Adrenal gland (tissue), 12 donors: ENCODE results near the gene COL9A3. TPM values are rescaled to one million over a fixed set of nuclear protein-coding genes. Genes with fewer than 3 reads are reported as not detected.
A peak's percentile ranks its signal among the peaks of the same experiment; 100 is the strongest.
"Not testable (repeated sequence)": the region's sequence is repeated elsewhere in the genome, so short reads cannot be mapped to it uniquely, and the experiment has no call there.

ENCODE experiments used
- DNase-seq, 7 donors: peaks; one replicate each; pipeline ENCODE4 v3.0.0-alpha.2; 2019 to 2020
- H3K27ac ChIP-seq, 5 donors: fragments of 200-600 bp; sonication (generic) in 4 of 5; 1 replicate in 3 of 5; 2 replicates in 2 of 5; pipeline versions ENCODE4 v1.5.1 to v1.8.0; 2016 to 2020; ENCODE audit warnings: mild to moderate bottlenecking in 1 of 5
- H3K27me3 ChIP-seq: fragments of 200-600 bp; 2 replicates; pipeline ENCODE4 v1.8.0; 2021
- H3K36me3 ChIP-seq, 2 donors: fragments of 200-600 bp; replicated peaks in 1 of 2; 1 replicate in 1 of 2; 2 replicates in 1 of 2; pipeline versions ENCODE4 v1.5.1 to v1.8.0; 2018 to 2022
- H3K4me1 ChIP-seq, 2 donors: fragments of 200-600 bp; replicated peaks in 1 of 2; 1 replicate in 1 of 2; 2 replicates in 1 of 2; pipeline versions ENCODE4 v1.5.1 to v1.8.0; 2018 to 2021
- H3K4me3 ChIP-seq, 4 donors: fragments of 200-600 bp; sonication (generic) in 3 of 4; one replicate each; pipeline ENCODE4 v1.5.1; 2016 to 2018
- H3K9me3 ChIP-seq, 3 donors: fragments of 200-600 bp; sonication (generic) in 1 of 3; replicated peaks in 1 of 3; 1 replicate in 2 of 3; 2 replicates in 1 of 3; pipeline versions ENCODE4 v1.5.1 to v1.8.0; 2016 to 2021
- CTCF ChIP-seq, 6 experiments: fragments of 450-650 bp in 4 of 6; fragments of 200-600 bp in 2 of 6; sonication (generic) in 1 of 6; IDR thresholded peaks; 1 replicate in 5 of 6; 2 replicates in 1 of 6; pipeline versions ENCODE4 v1.5.1 to v1.8.0; 2016 to 2021; ENCODE audit warnings: antibody characterized with exemption in 6 of 6, mild to moderate bottlenecking in 2 of 6, moderate library complexity in 1 of 6
- POLR2A ChIP-seq, 2 donors: fragments of 450-650 bp; IDR thresholded peaks; one replicate each; pipeline ENCODE4 v1.6.1; 2017; ENCODE audit warnings: antibody characterized with exemption in 2 of 2, mild to moderate bottlenecking in 2 of 2, moderate library complexity in 1 of 2
- WGBS, 4 donors: extraction: QIAGEN DNeasy Blood & Tissue Kit in 2 of 4; methylation state at CpG; one replicate each; pipeline versions ENCODE4 v1.1.5 to v1.1.7; 2013 to 2017; 5-methylcytosine and 5-hydroxymethylcytosine counted together
- intact Hi-C, 2 donors: fragments of 100-400 bp; cut with DNase I; formaldehyde crosslinking; loops; one replicate each; pipeline versions ENCODE4 v1.14.1 to v1.15.0; 2022 to 2023
- polyA plus RNA-seq, 3 donors: library from polyadenylated mRNA; stranded (reverse); fragments of 200-250 nt in 2 of 3; fragments of 350-450 nt in 1 of 3; fragmentation: Illumina TruSeq in 1 of 3; extraction: RNeasy Lipid Tissue Mini Kit (QIAGEN cat#74804) in 1 of 3; gene quantifications; one replicate each; pipeline ENCODE4 v1.2.3, GENCODE V29; 2013 to 2014
- total RNA-seq, 9 donors: library from RNA; depleted of rRNA in 4 of 9; stranded (reverse); fragments of >200 nt in 4 of 9; fragments of 120-200 nt in 1 of 9; fragmentation: NEBNext Ultra II Directional in 1 of 9; extraction: Animal tissue kit (Norgen Biotek cat#: 25700) in 1 of 9; gene quantifications; one replicate each; pipeline versions ENCODE4 v1.1.0 to v1.2.4, GENCODE V29; 2013 to 2023
- donor health status: healthy with polysubstance abuse.
- donor health status: Bipolar disorder and iron deficiency.
- donor health status: DM: yes; HTN: yes; CAD: no.
- donor health status: DM: no; HTN: no; CAD: no.
- donor health status: DM: no; HTN: no; CAD: no.
- donor health status: DM: yes; HTN: yes; CAD: no.

COL9A3 gene
- total and polyA plus RNA-seq, 12 donors: 0.22 to 27.8 (median 1.4) TPM

- Histone ChIP-seq H3K4me1 (peaks cover 0 to 16% of the 10 kb centered on the region in 2 donors), H3K27ac (peak overlapping the region; percentile 65 to 87 (median 80))
- not testable (repeated sequence) for H3K27me3 ChIP-seq, H3K36me3 ChIP-seq, H3K9me3 ChIP-seq, H3K4me3 ChIP-seq
- intact Hi-C loops: loop anchor here in 1 of 2 donors (5.0 kb wide), 1 partner anchor 134 kb away; the partner anchor contains the start of gene BHLHE23
- TF ChIP-seq CTCF (IDR thresholded peaks at IDR 0.05): peak; percentile 35 to 79 (median 68)
- WGBS, 4 donors: 0 to 3% (median 1%) methylated on average over 10 to 15 of the region's 15 CpGs
- DNase-seq: peak; percentile 81 to 95 (median 91)
Observed at GRCh38 chr20:62873681-62874031, 56.8 kb downstream of the COL9A3 start.

GRCh38 chr20:62874964-62875344 lies 58.1 kb downstream of the COL9A3 start:
- TF ChIP-seq CTCF (IDR thresholded peaks at IDR 0.05): no peak
- TF ChIP-seq POLR2A (IDR thresholded peaks at IDR 0.05): no peak
- Histone ChIP-seq H3K9me3 (no peaks in the 10 kb centered on the region), H3K4me3 (no peak overlapping the region), H3K4me1 (peaks cover 0 to 16% of the 10 kb centered on the region in 2 donors), H3K27me3 (no peaks in the 10 kb centered on the region), H3K27ac (peak overlapping the region in 4 of 5 donors; percentile 77 to 87 (median 82)), H3K36me3 (no peaks in the 10 kb centered on the region)
- intact Hi-C loops: loop anchor here in 1 of 2 donors (5.0 kb wide), 1 partner anchor 132 kb away; the partner anchor contains the start of gene BHLHE23
- peak in 2 of 7 donors; percentile 19 to 34 for DNase-seq
- 78 to 99% (median 81%) methylated on average over 7 to 10 of the region's 14 CpGs for WGBS, 4 donors

GRCh38 chr20:62875419-62876361 lies 58.8 kb downstream of the COL9A3 start:
- Histone ChIP-seq H3K36me3 (peaks cover 0 to 3% of the 10 kb centered on the region in 2 donors), H3K4me3 (no peak overlapping the region), H3K27me3 (no peaks in the 10 kb centered on the region), H3K27ac (peak overlapping the region; percentile 47 to 83 (median 74)), H3K4me1 (peaks cover 0 to 16% of the 10 kb centered on the region in 2 donors), H3K9me3 (no peaks in the 10 kb centered on the region)
- 36 to 76% (median 39%) methylated on average over 9 to 34 of the region's 34 CpGs for WGBS, 4 donors
- intact Hi-C loops: no loop called here
- DNase-seq: peak; percentile 83 to 94 (median 91)
- TF ChIP-seq CTCF (IDR thresholded peaks at IDR 0.05) (peak in 5 of 6 experiments; percentile 27 to 58 (median 37)), POLR2A (IDR thresholded peaks at IDR 0.05) (peak in 1 of 2 donors; percentile 67)

- H3K36me3 ChIP-seq: peaks cover 0 to 11% of the 10 kb centered on the region in 2 donors
Observed at GRCh38 chr20:62876501-62876901, 59.7 kb downstream of the COL9A3 start.

More at GRCh38 chr20:62876501-62876901, 59.7 kb downstream of the COL9A3 start:
- DNase-seq: no peak
- H3K4me3 ChIP-seq: no peak overlapping the region
- H3K9me3 ChIP-seq: no peaks in the 10 kb centered on the region
- peaks cover 0 to 16% of the 10 kb centered on the region in 2 donors for H3K4me1 ChIP-seq
- H3K27me3 ChIP-seq: no peaks in the 10 kb centered on the region
- intact Hi-C loops: no loop called here
- TF ChIP-seq POLR2A (IDR thresholded peaks at IDR 0.05) (no peak), CTCF (IDR thresholded peaks at IDR 0.05) (no peak)
- H3K27ac ChIP-seq: peak overlapping the region in 3 of 5 donors; percentile 74 to 83 (median 79)
- 69 to 85% (median 73%) methylated on average over 7 to 13 of the region's 13 CpGs for WGBS, 4 donors
